Naive thymus-derived CD8-positive, alpha-beta T cell (primary cell): Measurements from ENCODE around the gene KAT2B. TPM values are rescaled to one million over a fixed set of nuclear protein-coding genes. Genes with fewer than 3 reads are reported as not detected.

Experiments used
- ATAC-seq, 2 donors: fragments of 150-1000 bp; cut with Tn5 transposase in 1 of 2; sonication (Bioruptor Pico), chemical (Tn5 transposase) in 1 of 2; 1 replicate in 1 of 2; 2 replicates in 1 of 2; pipeline ENCODE4 v1.10.0; 2021; ENCODE audit warnings: mild to moderate bottlenecking in 2 of 2, moderate library complexity in 2 of 2
- POLR2A ChIA-PET: fragments of 350-600 bp; sonication (Branson Sonifier 250); formaldehyde crosslinking; loops from one replicate; lab custom pipeline; 2021; ENCODE audit warnings: antibody characterized with exemption; lab: Charles Lee
- DNase-seq, 10 donors: peaks; one replicate each; pipeline versions ENCODE4 v3.0.0 to v3.0.0-alpha.2; 2020 to 2022
- H3K27ac Mint-ChIP-seq, 10 donors: one replicate each; pipeline ENCODE4 v1.8.0; 2020 to 2022; ENCODE audit warnings: mild to moderate bottlenecking in 10 of 10, mixed read lengths in 10 of 10, moderate library complexity in 4 of 10, inconsistent platforms in 1 of 10
- H3K27me3 Mint-ChIP-seq, 5 donors: one replicate each; pipeline ENCODE4 v1.8.0; 2021 to 2022; ENCODE audit warnings: mixed read lengths in 5 of 5
- H3K36me3 Mint-ChIP-seq, 3 donors: one replicate each; pipeline ENCODE4 v1.8.0; 2020 to 2022; ENCODE audit warnings: mixed read lengths in 3 of 3, mild to moderate bottlenecking in 2 of 3, inconsistent platforms in 1 of 3
- H3K4me1 Mint-ChIP-seq, 4 donors: one replicate each; pipeline ENCODE4 v1.8.0; 2021 to 2022; ENCODE audit warnings: mixed read lengths in 4 of 4
- H3K4me3 Mint-ChIP-seq, 10 donors: one replicate each; pipeline ENCODE4 v1.8.0; 2020 to 2022; ENCODE audit warnings: mild to moderate bottlenecking in 10 of 10, mixed read lengths in 10 of 10, moderate library complexity in 6 of 10, inconsistent platforms in 1 of 10
- H3K9me3 Mint-ChIP-seq, 9 donors: one replicate each; pipeline ENCODE4 v1.8.0; 2020 to 2022; ENCODE audit warnings: mixed read lengths in 9 of 9, mild to moderate bottlenecking in 3 of 9, inconsistent platforms in 1 of 9, moderate library complexity in 1 of 9
- polyA plus RNA-seq, 3 donors: library from polyadenylated mRNA; unstranded; fragments of 300-500 nt; fragmentation: Illumina TruSeq; gene quantifications; one replicate each; pipeline ENCODE4 v1.2.3, GENCODE V29; 2021
- total RNA-seq, 8 experiments: library from RNA in 2 of 8; stranded (reverse) in 2 of 8; gene quantifications; one replicate each; pipeline ENCODE4 v1.2.3 and lab custom pipeline; 2021 to 2026

Gene KAT2B
- total and polyA plus RNA-seq, 5 experiments from 2014 or later, result 2.9 to 60.2 (median 5.9) TPM

GRCh38 chr3:20091331-20092047 is 51.2 kb downstream of the KAT2B start:
- POLR2A ChIA-PET, result no interaction called here
- no peak for ATAC-seq
- Mint-ChIP-seq H3K9me3 (peaks cover 0 to 13% (median 10%) of the 10 kb centered on the region in 9 donors), H3K27ac (peak overlapping the region in 6 of 10 donors; percentile 14 to 68 (median 32)), H3K4me1 (peaks cover 0 to 21% (median 11%) of the 10 kb centered on the region in 4 donors), H3K4me3 (no peak overlapping the region), H3K36me3 (peaks cover 25 to 79% (median 52%) of the 10 kb centered on the region in 3 donors), H3K27me3 (no peaks in the 10 kb centered on the region)
- DNase-seq, result no peak

GRCh38 chr3:20095470-20095869 is 55.2 kb downstream of the KAT2B start:
- Mint-ChIP-seq H3K27me3 (no peaks in the 10 kb centered on the region), H3K4me1 (peaks cover 10 to 26% (median 22%) of the 10 kb centered on the region in 4 donors), H3K9me3 (peaks cover 0 to 1% (median 0%) of the 10 kb centered on the region in 9 donors), H3K27ac (peak overlapping the region in 3 of 10 donors; percentile 25 to 53 (median 53)), H3K36me3 (peaks cover 15 to 78% (median 27%) of the 10 kb centered on the region in 3 donors), H3K4me3 (no peak overlapping the region)
- POLR2A ChIA-PET, result no interaction called here
- no peak for ATAC-seq
- no peak for DNase-seq

- Mint-ChIP-seq H3K36me3 (peaks cover 13 to 80% (median 26%) of the 10 kb centered on the region in 3 donors), H3K27ac (peak overlapping the region in 5 of 10 donors; percentile 13 to 57 (median 25)), H3K4me1 (peaks cover 10 to 30% (median 20%) of the 10 kb centered on the region in 4 donors), H3K4me3 (no peak overlapping the region), H3K9me3 (no peaks in the 10 kb centered on the region), H3K27me3 (no peaks in the 10 kb centered on the region)
- POLR2A ChIA-PET, result no interaction called here
- DNase-seq (no peak), ATAC-seq (no peak)
Observed at GRCh38 chr3:20096135-20096685, 56.0 kb downstream of the KAT2B start.

GRCh38 chr3:20097015-20097414 is 56.8 kb downstream of the KAT2B start:
- ATAC-seq (no peak), DNase-seq (no peak)
- Mint-ChIP-seq H3K36me3 (peaks cover 13 to 83% (median 25%) of the 10 kb centered on the region in 3 donors), H3K4me1 (peaks cover 10 to 29% (median 19%) of the 10 kb centered on the region in 4 donors), H3K27ac (peak overlapping the region in 5 of 10 donors; percentile 13 to 53 (median 22)), H3K4me3 (no peak overlapping the region), H3K9me3 (no peaks in the 10 kb centered on the region), H3K27me3 (no peaks in the 10 kb centered on the region)
- POLR2A ChIA-PET, result no interaction called here

- no peaks in the 10 kb centered on the region for H3K27me3 Mint-ChIP-seq
- ATAC-seq, result no peak
- peak overlapping the region in 8 of 10 donors; percentile 13 to 80 (median 49) for H3K27ac Mint-ChIP-seq
- POLR2A ChIA-PET, result no interaction called here
- H3K4me3 Mint-ChIP-seq, result peak overlapping the region in 1 of 10 donors; percentile 4
- H3K9me3 Mint-ChIP-seq, result no peaks in the 10 kb centered on the region
- no peak for DNase-seq
- peaks cover 11 to 46% (median 27%) of the 10 kb centered on the region in 4 donors for H3K4me1 Mint-ChIP-seq
- peaks cover 11 to 72% (median 26%) of the 10 kb centered on the region in 3 donors for H3K36me3 Mint-ChIP-seq
Observed at GRCh38 chr3:20099060-20099459, 58.8 kb downstream of the KAT2B start.

GRCh38 chr3:20100151-20100550 is 59.9 kb downstream of the KAT2B start:
- H3K36me3 Mint-ChIP-seq, result peaks cover 5 to 64% (median 20%) of the 10 kb centered on the region in 3 donors
- H3K9me3 Mint-ChIP-seq, result no peaks in the 10 kb centered on the region
- POLR2A ChIA-PET, result no interaction called here
- peaks cover 11 to 55% (median 33%) of the 10 kb centered on the region in 4 donors for H3K4me1 Mint-ChIP-seq
- peak overlapping the region in 9 of 10 donors; percentile 8 to 80 (median 32) for H3K27ac Mint-ChIP-seq
- ATAC-seq, result no peak
- DNase-seq, result no peak
- H3K27me3 Mint-ChIP-seq, result no peaks in the 10 kb centered on the region
- H3K4me3 Mint-ChIP-seq, result peak overlapping the region in 3 of 10 donors; percentile 1 to 32 (median 7)

- DNase-seq, result no peak
- POLR2A ChIA-PET, result no interaction called here
- Mint-ChIP-seq H3K36me3 (peaks cover 0 to 55% (median 17%) of the 10 kb centered on the region in 3 donors), H3K4me3 (no peak overlapping the region), H3K27me3 (no peaks in the 10 kb centered on the region), H3K27ac (peak overlapping the region in 4 of 10 donors; percentile 9 to 80 (median 46)), H3K4me1 (peaks cover 7 to 64% (median 33%) of the 10 kb centered on the region in 4 donors), H3K9me3 (no peaks in the 10 kb centered on the region)
- no peak for ATAC-seq
Observed at GRCh38 chr3:20101041-20101440, 60.8 kb downstream of the KAT2B start.

GRCh38 chr3:20103731-20104130 is 63.5 kb downstream of the KAT2B start:
- Mint-ChIP-seq H3K27me3 (no peaks in the 10 kb centered on the region), H3K9me3 (no peaks in the 10 kb centered on the region), H3K36me3 (peaks cover 0 to 36% (median 13%) of the 10 kb centered on the region in 3 donors), H3K27ac (peak overlapping the region; percentile 52 to 90 (median 70)), H3K4me1 (peaks cover 6 to 74% (median 32%) of the 10 kb centered on the region in 4 donors), H3K4me3 (peak overlapping the region in 7 of 10 donors; percentile 12 to 72 (median 38))
- DNase-seq, result no peak
- no peak for ATAC-seq
- POLR2A ChIA-PET, result interaction anchor here (0.8 kb wide), 1 partner anchor 151 kb away, joined by 3 read pairs; no protein-coding TSS in a partner anchor

- Mint-ChIP-seq H3K36me3 (peaks cover 0 to 35% (median 11%) of the 10 kb centered on the region in 3 donors), H3K4me3 (peak overlapping the region in 6 of 10 donors; percentile 25 to 72 (median 68)), H3K27ac (peak overlapping the region; percentile 56 to 82 (median 70)), H3K9me3 (no peaks in the 10 kb centered on the region), H3K27me3 (no peaks in the 10 kb centered on the region), H3K4me1 (peaks cover 7 to 74% (median 28%) of the 10 kb centered on the region in 4 donors)
- ATAC-seq, result peak; percentile 33 to 67
- POLR2A ChIA-PET, result interaction anchor here (0.8 kb wide), 1 partner anchor 151 kb away, joined by 3 read pairs; no protein-coding TSS in a partner anchor
- peak in 3 of 10 donors; percentile 9 to 20 (median 17) for DNase-seq
Observed at GRCh38 chr3:20104167-20104661, 64.0 kb downstream of the KAT2B start.

GRCh38 chr3:20105513-20106280 is 65.5 kb downstream of the KAT2B start:
- ATAC-seq (no peak), DNase-seq (no peak)
- POLR2A ChIA-PET, result no interaction called here
- Mint-ChIP-seq H3K27ac (peak overlapping the region in 5 of 10 donors; percentile 8 to 61 (median 48)), H3K9me3 (no peaks in the 10 kb centered on the region), H3K27me3 (no peaks in the 10 kb centered on the region), H3K4me1 (peaks cover 6 to 63% (median 19%) of the 10 kb centered on the region in 4 donors), H3K4me3 (no peak overlapping the region), H3K36me3 (peaks cover 0 to 39% (median 9%) of the 10 kb centered on the region in 3 donors)

- ATAC-seq, result no peak
- Mint-ChIP-seq H3K27ac (no peak overlapping the region), H3K27me3 (no peaks in the 10 kb centered on the region), H3K36me3 (peaks cover 0 to 44% (median 21%) of the 10 kb centered on the region in 3 donors), H3K4me1 (peaks cover 6 to 50% (median 18%) of the 10 kb centered on the region in 4 donors), H3K4me3 (no peak overlapping the region), H3K9me3 (no peaks in the 10 kb centered on the region)
- no peak for DNase-seq
- POLR2A ChIA-PET, result interaction anchor here (0.6 to 0.7 kb wide), 2 partner anchors 62 to 1852 kb away, joined by 4 to 5 read pairs; no protein-coding TSS in a partner anchor
Observed at GRCh38 chr3:20107722-20108121, 67.5 kb downstream of the KAT2B start.

GRCh38 chr3:20108869-20109268 is 68.6 kb downstream of the KAT2B start:
- peaks cover 0 to 55% (median 27%) of the 10 kb centered on the region in 3 donors for H3K36me3 Mint-ChIP-seq
- peaks cover 4 to 40% (median 13%) of the 10 kb centered on the region in 4 donors for H3K4me1 Mint-ChIP-seq
- H3K4me3 Mint-ChIP-seq, result no peak overlapping the region

More at GRCh38 chr3:20108869-20109268, 68.6 kb downstream of the KAT2B start:
- POLR2A ChIA-PET, result no interaction called here
- H3K9me3 Mint-ChIP-seq, result no peaks in the 10 kb centered on the region
- DNase-seq, result no peak
- no peaks in the 10 kb centered on the region for H3K27me3 Mint-ChIP-seq
- ATAC-seq, result no peak
- peak overlapping the region in 2 of 10 donors; percentile 17 to 26 for H3K27ac Mint-ChIP-seq
